ENCODE measurements around the gene ARIH2.
"Not testable (repeated sequence)": the region's sequence is repeated elsewhere in the genome, so short reads cannot be mapped to it uniquely, and the experiment has no call there.

ARIH2 gene

GRCh38 chr3:48918388-48919214 lies at the start of gene ARIH2:
ARIH2 (plus strand) TSS chr3:48918842; CDS start chr3:48927559, 8,717 bp downstream.
- DNase-seq: peak; percentile 53

- no peak for DNase-seq
These were observed 41.0 kb upstream of the ARIH2 start for GRCh38 chr3:48877671-48878070.

GRCh38 chr3:48879307-48879993 lies 39.2 kb upstream of the ARIH2 start:
- DNase-seq: no peak

GRCh38 chr3:48879994-48880377 lies 38.7 kb upstream of the ARIH2 start:
- DNase-seq: no peak

- no peak for DNase-seq
These were observed 37.6 kb upstream of the ARIH2 start for GRCh38 chr3:48881006-48881405.

GRCh38 chr3:48881652-48882114 lies 37.0 kb upstream of the ARIH2 start:
- no peak for DNase-seq

GRCh38 chr3:48885753-48886152 lies 32.9 kb upstream of the ARIH2 start:
- no peak for DNase-seq

- DNase-seq: no peak
These were observed 27.0 kb upstream of the ARIH2 start for GRCh38 chr3:48891606-48892005.

GRCh38 chr3:48894516-48894915 lies 24.1 kb upstream of the ARIH2 start:
- DNase-seq: no peak

GRCh38 chr3:48896936-48897335 lies 21.7 kb upstream of the ARIH2 start:
- DNase-seq: no peak

GRCh38 chr3:48897460-48898376 lies 20.9 kb upstream of the ARIH2 start:
- DNase-seq: no peak

- peak; percentile 69 for DNase-seq
These were observed 20.0 kb upstream of the ARIH2 start, which contains the start of gene SLC25A20 for GRCh38 chr3:48898383-48899234. SLC25A20 (minus strand) TSS chr3:48898882; CDS start chr3:48898794, 88 bp downstream.

GRCh38 chr3:48899273-48899672 lies 19.4 kb upstream of the ARIH2 start:
- no peak for DNase-seq

GRCh38 chr3:48907026-48907425 lies 11.6 kb upstream of the ARIH2 start:
- DNase-seq: not testable (repeated sequence)

GRCh38 chr3:48915296-48915695 lies 3.3 kb upstream of the ARIH2 start:
- no peak for DNase-seq

- DNase-seq: no peak
These were observed 835 bp downstream of the ARIH2 start for GRCh38 chr3:48919215-48920138.

- no peak for DNase-seq
These were observed 8.1 kb downstream of the ARIH2 start for GRCh38 chr3:48926425-48927392.

- no peak for DNase-seq
These were observed 9.3 kb downstream of the ARIH2 start for GRCh38 chr3:48927928-48928327.

- DNase-seq: no peak
These were observed 10.0 kb downstream of the ARIH2 start for GRCh38 chr3:48928679-48929078.

Data from NCI-H1436 (cell line).